Measurements from ENCODE around the gene FOXS1. TPM values are rescaled to one million over a fixed set of nuclear protein-coding genes. Genes with fewer than 3 reads are reported as not detected.

Gene FOXS1
- total RNA-seq, 1 experiment from 2014 or later, result 0.22 TPM

DNA sequence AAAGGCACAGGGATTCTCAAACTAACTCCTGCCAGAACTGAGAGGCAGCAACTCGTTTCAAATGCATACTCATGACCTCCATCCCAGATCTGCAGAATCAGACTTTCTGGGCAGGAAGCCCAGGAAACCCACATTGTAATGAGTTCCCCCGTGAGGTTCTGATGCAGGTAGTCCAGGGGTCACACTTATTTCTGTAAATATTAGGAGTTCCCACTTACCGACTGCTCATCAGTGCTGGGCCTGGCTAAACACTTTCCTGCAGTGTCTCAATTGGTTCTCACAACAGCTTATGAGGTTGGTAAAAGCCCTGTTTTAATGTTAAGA is 13.3 kb upstream of the FOXS1 start:
- no peak overlapping the region for H3K23ac ChIP-seq (ENCODE audit: insufficient read length, low read depth, low read length)
- H3K27me3 ChIP-seq (ENCODE audit: insufficient read depth, low read length), result no peaks in the 10 kb centered on the region
- no peak overlapping the region for H2AFZ ChIP-seq (ENCODE audit: low read length)
- peaks cover 13% of the 10 kb centered on the region for H3K23me2 ChIP-seq (ENCODE audit: insufficient read length, low read depth, low read length, poor library complexity, severe bottlenecking)
- no peak overlapping the region for H3K4ac ChIP-seq (ENCODE audit: low read depth, low read length)
- H3K4me2 ChIP-seq (ENCODE audit: insufficient read depth, insufficient read length, low read length), result no peak overlapping the region
- no peaks in the 10 kb centered on the region for H3K79me1 ChIP-seq (ENCODE audit: insufficient read depth, low read depth, low read length, poor library complexity, severe bottlenecking)
- H3K79me2 ChIP-seq (ENCODE audit: insufficient read depth, low read length), result no peaks in the 10 kb centered on the region
- Mint-ChIP-seq H3K4me3 (no peak overlapping the region), H3K27me3 (ENCODE audit: low read depth) (peaks cover 9% of the 10 kb centered on the region), H3K9me3 (no peaks in the 10 kb centered on the region), H3K36me3 (ENCODE audit: insufficient read depth in 1 of 3, low read depth in 3 of 3) (no peaks in the 10 kb centered on the region; a peak in 1 of 7 replicates), H3K4me1 (peaks cover 26 to 28% of the 10 kb centered on the region in 2 experiments), H3K27ac (no peak overlapping the region)
- no peak overlapping the region for H2BK5ac ChIP-seq (ENCODE audit: insufficient read length, low read length)
- no peak overlapping the region for H3K14ac ChIP-seq (ENCODE audit: insufficient read depth, low read length)
- no peak overlapping the region for H2BK120ac ChIP-seq (ENCODE audit: low read depth, low read length, poor library complexity, severe bottlenecking)
- H3T11ph ChIP-seq (ENCODE audit: low read length), result no peak overlapping the region
- no peak overlapping the region for H4K5ac ChIP-seq (ENCODE audit: insufficient read length, low read depth, low read length)
- H3K9ac ChIP-seq (ENCODE audit: extremely low read depth, insufficient read length, low read length), result no peak overlapping the region
- no peak overlapping the region for H4K91ac ChIP-seq (ENCODE audit: insufficient read length, low read depth, low read length)
- no peak overlapping the region for H2BK20ac ChIP-seq (ENCODE audit: low read depth, low read length, poor library complexity, severe bottlenecking)
- peaks cover 5% of the 10 kb centered on the region; the same call in 1 of the 2 replicates for H3K4me1 ChIP-seq (ENCODE audit: insufficient read depth, low read length)
- no peak overlapping the region for H2BK15ac ChIP-seq (ENCODE audit: low read depth, low read length)
- no CpG with 5 or more reads among the region's 3 CpGs for WGBS (ENCODE audit: extremely low coverage, insufficient read length, low lambda C conversion rate)
- no peak overlapping the region for H4K8ac ChIP-seq (replicated peaks; ENCODE audit: insufficient read length, low read depth, low read length)
- H2BK12ac ChIP-seq (ENCODE audit: insufficient read length, low read depth, low read length), result no peak overlapping the region
- no peak for DNase-seq
- TF ChIP-seq, protein P1, sequence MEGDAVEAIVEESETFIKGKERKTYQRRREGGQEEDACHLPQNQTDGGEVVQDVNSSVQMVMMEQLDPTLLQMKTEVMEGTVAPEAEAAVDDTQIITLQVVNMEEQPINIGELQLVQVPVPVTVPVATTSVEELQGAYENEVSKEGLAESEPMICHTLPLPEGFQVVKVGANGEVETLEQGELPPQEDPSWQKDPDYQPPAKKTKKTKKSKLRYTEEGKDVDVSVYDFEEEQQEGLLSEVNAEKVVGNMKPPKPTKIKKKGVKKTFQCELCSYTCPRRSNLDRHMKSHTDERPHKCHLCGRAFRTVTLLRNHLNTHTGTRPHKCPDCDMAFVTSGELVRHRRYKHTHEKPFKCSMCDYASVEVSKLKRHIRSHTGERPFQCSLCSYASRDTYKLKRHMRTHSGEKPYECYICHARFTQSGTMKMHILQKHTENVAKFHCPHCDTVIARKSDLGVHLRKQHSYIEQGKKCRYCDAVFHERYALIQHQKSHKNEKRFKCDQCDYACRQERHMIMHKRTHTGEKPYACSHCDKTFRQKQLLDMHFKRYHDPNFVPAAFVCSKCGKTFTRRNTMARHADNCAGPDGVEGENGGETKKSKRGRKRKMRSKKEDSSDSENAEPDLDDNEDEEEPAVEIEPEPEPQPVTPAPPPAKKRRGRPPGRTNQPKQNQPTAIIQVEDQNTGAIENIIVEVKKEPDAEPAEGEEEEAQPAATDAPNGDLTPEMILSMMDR (conservative IDR thresholded peaks at IDR 0.05), result no peak
- H4K20me1 ChIP-seq (ENCODE audit: control insufficient read depth, insufficient read depth, insufficient read length), result no peaks in the 10 kb centered on the region
- no peak overlapping the region for H3K27ac ChIP-seq (ENCODE audit: insufficient read length, low read depth, low read length)
- H3K9me3 ChIP-seq (ENCODE audit: control insufficient read depth, low read depth, low read length), result no peaks in the 10 kb centered on the region
- H2AK5ac ChIP-seq (ENCODE audit: insufficient read length, low read length), result no peak overlapping the region
- H3K18ac ChIP-seq (ENCODE audit: insufficient read length, low read depth, low read length), result no peak overlapping the region
- no peak overlapping the region for H3K56ac ChIP-seq (ENCODE audit: insufficient read length, low read depth, low read length)
